ENCODE results near the gene PRKACA. TPM values are rescaled to one million over a fixed set of nuclear protein-coding genes. Genes with fewer than 3 reads are reported as not detected.

PRKACA gene
- polyA plus RNA-seq, 2 of the 4 experiments (the other 2 are of a cell fraction) = 10.0 to 40.9 TPM

- DNase-seq (ENCODE audit: low read depth in 1 of 2, low spot score in 1 of 2) = no peak
- H3K4me2 ChIP-seq = peak overlapping the region; percentile 32; the same call in 2 of the 3 replicates
- TF ChIP-seq USF2 (IDR thresholded peaks at IDR 0.05) (no peak), EHF (CRISPR knock-in tag; IDR thresholded peaks at IDR 0.05) (no peak), MYC (IDR thresholded peaks at IDR 0.05; ENCODE audit: borderline replicate concordance, low read length) (no peak), RNF2 (IDR thresholded peaks at IDR 0.05; ENCODE audit: borderline replicate concordance, low read depth) (no peak), KDM1A (IDR thresholded peaks at IDR 0.05; ENCODE audit: low read depth) (no peak), TP53 (CRISPR knock-in tag; IDR thresholded peaks at IDR 0.05) (no peak), NPAS2 (CRISPR knock-in tag; IDR thresholded peaks at IDR 0.05; ENCODE audit: borderline replicate concordance) (no peak), HES2 (IDR thresholded peaks at IDR 0.05) (no peak), FOXS1 (CRISPR knock-in tag; IDR thresholded peaks at IDR 0.05) (no peak), PBX3 (IDR thresholded peaks at IDR 0.05) (no peak), NFE2L2 (conservative IDR thresholded peaks at IDR 0.05; ENCODE audit: low read length) (no peak), HMGXB4 (CRISPR knock-in tag; IDR thresholded peaks at IDR 0.05; ENCODE audit: borderline replicate concordance) (no peak), E2F6 (IDR thresholded peaks at IDR 0.05; ENCODE audit: borderline replicate concordance, low read depth) (no peak), PHF8 (IDR thresholded peaks at IDR 0.05; ENCODE audit: borderline replicate concordance, low read depth) (no peak), FOSB (CRISPR knock-in tag; IDR thresholded peaks at IDR 0.05) (no peak), JUN (IDR thresholded peaks at IDR 0.05) (no peak)
- no peaks in the 10 kb centered on the region for H3K9me3 ChIP-seq
- ChIA-PET POLR2A (interaction anchor here (0.7 to 0.9 kb wide), 2 partner anchors 24 to 251 kb away, joined by 3 to 6 read pairs; partner anchors contain the start of gene ASF1B), CTCF (interaction anchor here (1.1 to 4.2 kb wide), 3 partner anchors 24 to 232 kb away, joined by 3 to 18 read pairs (median 3); partner anchors contain the start of gene ASF1B)
- WGBS (ENCODE audit: missing lambda C conversion rate) = 60% methylated on average over 8 of the region's 12 CpGs
- peak overlapping the region in 1 of 2 experiments; percentile 50; a peak in 2 of 6 replicates for H3K27ac ChIP-seq
- no peak for ATAC-seq
- no peak overlapping the region for H3K4me3 ChIP-seq
- FAIRE-seq = no peak
- H3K4me1 ChIP-seq = peaks cover 21% of the 10 kb centered on the region
Measured at GRCh38 chr19:14112809-14113385, 4.7 kb downstream of the PRKACA start.

GRCh38 chr19:14112051-14112808 lies 5.3 kb downstream of the PRKACA start:
- CTCF ChIA-PET = no interaction called here

More at GRCh38 chr19:14112051-14112808, 5.3 kb downstream of the PRKACA start:
- FAIRE-seq (no peak), ATAC-seq (no peak), DNase-seq (ENCODE audit: low read depth in 1 of 2, low spot score in 1 of 2) (no peak)
- Histone ChIP-seq H3K27ac (peak overlapping the region in 1 of 2 experiments; percentile 50; a peak in 2 of 6 replicates), H3K4me3 (no peak overlapping the region), H3K9me3 (no peaks in the 10 kb centered on the region), H3K4me1 (peaks cover 21% of the 10 kb centered on the region), H3K4me2 (peak overlapping the region; percentile 32; the same call in 1 of the 3 replicates)
- TF ChIP-seq CHD2 (IDR thresholded peaks at IDR 0.05; ENCODE audit: low read length, partially characterized antibody) (no peak), HOXB13 (CRISPR knock-in tag; IDR thresholded peaks at IDR 0.05; ENCODE audit: low read depth) (no peak), HDAC2 (IDR thresholded peaks at IDR 0.05) (no peak), HEYL (CRISPR knock-in tag; IDR thresholded peaks at IDR 0.05) (no peak), ESRRA (IDR thresholded peaks at IDR 0.05; ENCODE audit: borderline replicate concordance, low read length) (no peak), TP53 (CRISPR knock-in tag; IDR thresholded peaks at IDR 0.05) (no peak), RAD21 (conservative IDR thresholded peaks at IDR 0.05 in 1 of 2, IDR thresholded peaks at IDR 0.05 in 1 of 2) (no peak), CEBPB (IDR thresholded peaks at IDR 0.05) (no peak), FOSL2 (IDR thresholded peaks at IDR 0.05) (no peak), FOSL2 (CRISPR knock-in tag; IDR thresholded peaks at IDR 0.05) (no peak)
- POLR2A ChIA-PET = interaction anchor here (0.7 kb wide), 1 partner anchor 250 kb away, joined by 6 read pairs; no protein-coding TSS in a partner anchor
- WGBS (ENCODE audit: missing lambda C conversion rate) = 65% methylated on average over 6 of the region's 12 CpGs

All from A549 (cell line).